Activated naive CD4-positive, alpha-beta T cell treated with anti-CD3 and anti-CD28 coated beads, Interleukin-2, amount 50 U/mL, for 24 hours (primary cell): ENCODE results near the gene C14orf93.
A peak's percentile ranks its signal among the peaks of the same experiment; 100 is the strongest.

ENCODE experiments used
- H3K27ac Mint-ChIP-seq: one replicate; pipeline ENCODE4 v1.8.0; 2021; ENCODE audit warnings: mild to moderate bottlenecking, mixed read lengths
- H3K27me3 Mint-ChIP-seq: one replicate; pipeline ENCODE4 v1.8.0; 2021; ENCODE audit warnings: mixed read lengths
- H3K36me3 Mint-ChIP-seq: one replicate; pipeline ENCODE4 v1.8.0; 2021; ENCODE audit warnings: mixed read lengths
- H3K4me1 Mint-ChIP-seq: one replicate; pipeline ENCODE4 v1.8.0; 2021; ENCODE audit warnings: mixed read lengths
- H3K4me3 Mint-ChIP-seq: one replicate; pipeline ENCODE4 v1.8.0; 2021; ENCODE audit warnings: mild to moderate bottlenecking, mixed read lengths
- H3K9me3 Mint-ChIP-seq: one replicate; pipeline ENCODE4 v1.8.0; 2021; ENCODE audit warnings: mixed read lengths

C14orf93 gene

GRCh38 chr14:23009939-23010726 lies at the start of gene C14orf93:
C14orf93 (minus strand) TSS chr14:23010143; CDS start chr14:22999023, 11,120 bp downstream.
- H3K4me3 Mint-ChIP-seq: peak within 1 kb of the TSS; percentile 93
- H3K4me1 Mint-ChIP-seq: peaks cover 52% of the 10 kb centered on the region
- peak within 1 kb of the TSS; percentile 98 for H3K27ac Mint-ChIP-seq
- H3K9me3 Mint-ChIP-seq: no peaks in the 10 kb centered on the region
- H3K27me3 Mint-ChIP-seq: no peaks in the 10 kb centered on the region
- H3K36me3 Mint-ChIP-seq: no peaks in the 10 kb centered on the region

- Mint-ChIP-seq H3K4me3 (no peak overlapping the region), H3K4me1 (peaks cover 18% of the 10 kb centered on the region), H3K27ac (no peak overlapping the region), H3K9me3 (no peaks in the 10 kb centered on the region), H3K27me3 (no peaks in the 10 kb centered on the region), H3K36me3 (peaks cover 12% of the 10 kb centered on the region)
Measured at GRCh38 chr14:23058654-23059504, 48.9 kb upstream of the C14orf93 start.

- peaks cover 10% of the 10 kb centered on the region for H3K36me3 Mint-ChIP-seq
- H3K27ac Mint-ChIP-seq: peak overlapping the region; percentile 23
- no peaks in the 10 kb centered on the region for H3K9me3 Mint-ChIP-seq
Measured at GRCh38 chr14:23057757-23058653, 48.1 kb upstream of the C14orf93 start.

GRCh38 chr14:23056956-23057756 lies 47.2 kb upstream of the C14orf93 start, which contains the start of gene CDH24:
CDH24 (minus strand) TSS chr14:23057520; CDS start chr14:23055733, 1,787 bp downstream.
- peak within 1 kb of the TSS; percentile 71 for H3K27ac Mint-ChIP-seq
- H3K27me3 Mint-ChIP-seq: no peaks in the 10 kb centered on the region
- H3K9me3 Mint-ChIP-seq: no peaks in the 10 kb centered on the region
- H3K4me1 Mint-ChIP-seq: peaks cover 18% of the 10 kb centered on the region
- peaks cover 8% of the 10 kb centered on the region for H3K36me3 Mint-ChIP-seq
- H3K4me3 Mint-ChIP-seq: peak within 1 kb of the TSS; percentile 87

More at GRCh38 chr14:23057757-23058653, 48.1 kb upstream of the C14orf93 start:
- Mint-ChIP-seq H3K4me3 (peak overlapping the region; percentile 84), H3K4me1 (peaks cover 18% of the 10 kb centered on the region), H3K27me3 (no peaks in the 10 kb centered on the region)

GRCh38 chr14:23056145-23056955 lies 46.4 kb upstream of the C14orf93 start:
- no peaks in the 10 kb centered on the region for H3K27me3 Mint-ChIP-seq
- peak overlapping the region; percentile 87 for H3K4me3 Mint-ChIP-seq
- peaks cover 18% of the 10 kb centered on the region for H3K4me1 Mint-ChIP-seq
- peaks cover 6% of the 10 kb centered on the region for H3K36me3 Mint-ChIP-seq
- no peaks in the 10 kb centered on the region for H3K9me3 Mint-ChIP-seq
- H3K27ac Mint-ChIP-seq: peak overlapping the region; percentile 71

- H3K27ac Mint-ChIP-seq: peak overlapping the region; percentile 71
- no peaks in the 10 kb centered on the region for H3K27me3 Mint-ChIP-seq
- H3K4me1 Mint-ChIP-seq: peaks cover 18% of the 10 kb centered on the region
- H3K4me3 Mint-ChIP-seq: peak overlapping the region; percentile 87
- no peaks in the 10 kb centered on the region for H3K9me3 Mint-ChIP-seq
- peaks cover 2% of the 10 kb centered on the region for H3K36me3 Mint-ChIP-seq
Measured at GRCh38 chr14:23055621-23056144, 45.7 kb upstream of the C14orf93 start.

GRCh38 chr14:23055147-23055550 lies 45.2 kb upstream of the C14orf93 start:
- peaks cover 2% of the 10 kb centered on the region for H3K36me3 Mint-ChIP-seq

GRCh38 chr14:23054000-23054811 lies 44.3 kb upstream of the C14orf93 start:
- Mint-ChIP-seq H3K4me3 (no peak overlapping the region), H3K4me1 (peaks cover 18% of the 10 kb centered on the region)

More at GRCh38 chr14:23055147-23055550, 45.2 kb upstream of the C14orf93 start:
- H3K27me3 Mint-ChIP-seq: no peaks in the 10 kb centered on the region
- no peak overlapping the region for H3K27ac Mint-ChIP-seq
- H3K4me1 Mint-ChIP-seq: peaks cover 18% of the 10 kb centered on the region
- H3K4me3 Mint-ChIP-seq: no peak overlapping the region
- no peaks in the 10 kb centered on the region for H3K9me3 Mint-ChIP-seq

GRCh38 chr14:23053426-23053825 lies 43.5 kb upstream of the C14orf93 start:
- Mint-ChIP-seq H3K27me3 (no peaks in the 10 kb centered on the region), H3K36me3 (peaks cover 2% of the 10 kb centered on the region), H3K9me3 (no peaks in the 10 kb centered on the region), H3K4me1 (peaks cover 18% of the 10 kb centered on the region), H3K4me3 (no peak overlapping the region), H3K27ac (no peak overlapping the region)

More at GRCh38 chr14:23054000-23054811, 44.3 kb upstream of the C14orf93 start:
- no peaks in the 10 kb centered on the region for H3K27me3 Mint-ChIP-seq
- no peak overlapping the region for H3K27ac Mint-ChIP-seq
- H3K9me3 Mint-ChIP-seq: no peaks in the 10 kb centered on the region
- H3K36me3 Mint-ChIP-seq: peaks cover 2% of the 10 kb centered on the region

GRCh38 chr14:23052671-23053070 lies 42.7 kb upstream of the C14orf93 start:
- H3K27me3 Mint-ChIP-seq: no peaks in the 10 kb centered on the region
- H3K36me3 Mint-ChIP-seq: no peaks in the 10 kb centered on the region
- no peak overlapping the region for H3K27ac Mint-ChIP-seq
- H3K4me1 Mint-ChIP-seq: peaks cover 13% of the 10 kb centered on the region
- H3K4me3 Mint-ChIP-seq: no peak overlapping the region
- no peaks in the 10 kb centered on the region for H3K9me3 Mint-ChIP-seq

GRCh38 chr14:23052182-23052623 lies 42.3 kb upstream of the C14orf93 start:
- H3K27ac Mint-ChIP-seq: no peak overlapping the region
- H3K36me3 Mint-ChIP-seq: peaks cover 2% of the 10 kb centered on the region
- no peak overlapping the region for H3K4me3 Mint-ChIP-seq
- peaks cover 2% of the 10 kb centered on the region for H3K27me3 Mint-ChIP-seq
- peaks cover 13% of the 10 kb centered on the region for H3K4me1 Mint-ChIP-seq
- no peaks in the 10 kb centered on the region for H3K9me3 Mint-ChIP-seq

GRCh38 chr14:23051141-23052057 lies 41.5 kb upstream of the C14orf93 start:
- no peak overlapping the region for H3K4me3 Mint-ChIP-seq
- peaks cover 2% of the 10 kb centered on the region for H3K36me3 Mint-ChIP-seq
- H3K27ac Mint-ChIP-seq: no peak overlapping the region

More at GRCh38 chr14:23051141-23052057, 41.5 kb upstream of the C14orf93 start:
- Mint-ChIP-seq H3K4me1 (peaks cover 6% of the 10 kb centered on the region), H3K9me3 (no peaks in the 10 kb centered on the region), H3K27me3 (peaks cover 2% of the 10 kb centered on the region)
